SK-N-MC (cell line): Measurements from ENCODE around the gene TAF1C.

ENCODE experiments used
- EZH2 ChIP-seq: fragments of 200-600 bp; sonication (generic); IDR thresholded peaks from one replicate; pipeline ENCODE4 v1.6.1; 2017; ENCODE audit warnings: antibody characterized with exemption
- FOXP2 ChIP-seq: optimal IDR thresholded peaks from 2 replicates; pipeline ENCODE3; 2011; ENCODE audit warnings: mild to moderate bottlenecking, moderate library complexity; ENCODE audit not compliant: insufficient read depth; ENCODE audit errors: extremely low read length, control extremely low read depth
- POLR2AphosphoS5 ChIP-seq: IDR thresholded peaks from 2 replicates; pipeline ENCODE4 v1.6.1; 2012; ENCODE audit warnings: mild to moderate bottlenecking, low read depth, low read length, borderline replicate concordance

- TF ChIP-seq POLR2AphosphoS5 (no peak), EZH2 (no peak), FOXP2 (no peak)
Observed at GRCh38 chr16:84212631-84213030, 25.8 kb upstream of the TAF1C start.
